Ovary (tissue), 9 donors: Measurements from ENCODE around the gene CLDN11. TPM values are rescaled to one million over a fixed set of nuclear protein-coding genes. Genes with fewer than 3 reads are reported as not detected.

Experiments used
- DNase-seq, 5 donors: peaks; one replicate each; pipeline ENCODE4 v3.0.0-alpha.2; 2019 to 2020
- H3K27ac ChIP-seq, 2 donors: fragments of 200-600 bp; one replicate each; pipeline versions ENCODE4 v1.5.1 to v1.8.0; 2019 to 2022
- H3K27me3 ChIP-seq: fragments of 200-600 bp; one replicate; pipeline ENCODE4 v1.8.0; 2022
- H3K36me3 ChIP-seq: fragments of 200-600 bp; sonication (generic); one replicate; pipeline ENCODE4 v1.5.1; 2019
- H3K4me1 ChIP-seq: one replicate; pipeline ENCODE4 v1.8.1; 2013; ENCODE audit warnings: mild to moderate bottlenecking, moderate library complexity; ENCODE audit not compliant: insufficient read depth
- H3K4me3 ChIP-seq: fragments of 200-600 bp; sonication (generic); one replicate; pipeline ENCODE4 v1.5.1; 2017
- H3K9me3 ChIP-seq, 2 donors: fragments of 200-600 bp in 1 of 2; sonication (generic) in 1 of 2; one replicate each; pipeline versions ENCODE4 v1.5.1 to v1.8.1; 2013 to 2019; ENCODE audit warnings: mild to moderate bottlenecking in 1 of 2, moderate library complexity in 1 of 2
- CTCF ChIP-seq, 3 donors: fragments of 450-650 bp in 2 of 3; fragments of 200-600 bp in 1 of 3; IDR thresholded peaks; one replicate each; pipeline versions ENCODE4 v1.5.1 to v1.8.0; 2016 to 2022; ENCODE audit warnings: antibody characterized with exemption in 3 of 3, mild to moderate bottlenecking in 1 of 3
- EP300 ChIP-seq: sonication (generic); formaldehyde crosslinking; IDR thresholded peaks from one replicate; pipeline ENCODE4 v1.6.1; 2017; ENCODE audit warnings: antibody characterized with exemption
- POLR2A ChIP-seq: fragments of 450-650 bp; IDR thresholded peaks from one replicate; pipeline ENCODE4 v1.6.1; 2017; ENCODE audit warnings: antibody characterized with exemption, mild to moderate bottlenecking, moderate library complexity
- WGBS, 3 donors: extraction: QIAGEN DNeasy Blood & Tissue Kit in 1 of 3; methylation state at CpG; one replicate each; pipeline versions ENCODE4 v1.1.5 to v1.1.7; 2013 to 2017; 5-methylcytosine and 5-hydroxymethylcytosine counted together
- intact Hi-C, 4 donors: fragments of 100-400 bp; cut with DNase I; formaldehyde crosslinking; loops; one replicate each; pipeline versions ENCODE4 v1.11.0 to v1.15.1; 2022 to 2023
- polyA plus RNA-seq, 2 donors: library from polyadenylated mRNA; stranded (reverse); fragments of 200-250 nt in 1 of 2; fragments of 350-450 nt in 1 of 2; fragmentation: Illumina TruSeq in 1 of 2; extraction: RNeasy Lipid Tissue Mini Kit (QIAGEN cat#74804) in 1 of 2; gene quantifications; one replicate each; pipeline ENCODE4 v1.2.3, GENCODE V29; 2013 to 2014
- total RNA-seq, 7 donors: library from RNA; depleted of rRNA in 2 of 7; stranded (reverse); fragments of >200 nt in 2 of 7; fragmentation: NEBNext Ultra II Directional in 3 of 7; extraction: Animal tissue kit (Norgen Biotek cat#: 25700) in 3 of 7; gene quantifications; one replicate each; pipeline versions ENCODE4 v1.1.0 to v1.2.4, GENCODE V29; 2016 to 2023
- donor health status: DM: no; HTN: no; CAD: no; lungs with moderate emphysema.
- donor health status: DM: no; HTN: no; CAD: no.
- donor health status: Bipolar disorder and iron deficiency.
- donor health status: DM: yes; HTN: yes; CAD: no.
- donor health status: DM: no; HTN: no; CAD: no.
- donor health status: DM: yes; HTN: yes; CAD: no.

Gene CLDN11
- total and polyA plus RNA-seq, 9 donors, result 75.1 to 254 (median 117) TPM

- no peak for DNase-seq
- Histone ChIP-seq H3K9me3 (no peaks in the 10 kb centered on the region), H3K27ac (no peak overlapping the region), H3K27me3 (no peaks in the 10 kb centered on the region), H3K4me1 (peaks cover 7% of the 10 kb centered on the region), H3K4me3 (no peak overlapping the region), H3K36me3 (no peaks in the 10 kb centered on the region)
- TF ChIP-seq POLR2A (no peak), CTCF (IDR thresholded peaks at IDR 0.05) (no peak), EP300 (no peak)
- 75 to 90% (median 86%) methylated on average over 1 of the region's 1 CpG for WGBS, 3 donors
- intact Hi-C loops, result loop anchor here (5.0 to 10.0 kb wide), 10 partner anchors 60 to 428 kb away; partner anchors contain the start of genes PHC3 (in 1 of the 4) and SKIL (in 1 of the 4)
Measured at GRCh38 chr3:170417090-170417489, 1.6 kb upstream of the CLDN11 start.

- 1 to 3% (median 1%) methylated on average over 15 to 58 of the region's 58 CpGs for WGBS, 3 donors
Measured at GRCh38 chr3:170419557-170420087, 954 bp downstream of the CLDN11 start.

GRCh38 chr3:170420307-170420821 lies 1.7 kb downstream of the CLDN11 start:
- Histone ChIP-seq H3K27me3 (no peaks in the 10 kb centered on the region), H3K9me3 (no peaks in the 10 kb centered on the region), H3K27ac (peak overlapping the region; percentile 77 to 91), H3K4me3 (peak overlapping the region; percentile 53), H3K4me1 (peaks cover 16% of the 10 kb centered on the region), H3K36me3 (no peaks in the 10 kb centered on the region)
- 5 to 11% (median 6%) methylated on average over 17 of the region's 17 CpGs for WGBS, 3 donors
- TF ChIP-seq EP300 (no peak), POLR2A (no peak), CTCF (IDR thresholded peaks at IDR 0.05) (no peak)
- DNase-seq, result peak; percentile 43 to 58 (median 50)
- intact Hi-C loops, result loop anchor here in 3 of 4 donors (5.0 to 10.0 kb wide), 3 partner anchors 54 to 77 kb away; no protein-coding TSS in a partner anchor

More at GRCh38 chr3:170419557-170420087, 954 bp downstream of the CLDN11 start:
- Histone ChIP-seq H3K9me3 (no peaks in the 10 kb centered on the region), H3K4me1 (peaks cover 15% of the 10 kb centered on the region), H3K27ac (peak overlapping the region; percentile 77 to 91), H3K4me3 (peak overlapping the region; percentile 53), H3K36me3 (no peaks in the 10 kb centered on the region), H3K27me3 (no peaks in the 10 kb centered on the region)
- intact Hi-C loops, result loop anchor here (2.0 to 10.0 kb wide), 13 partner anchors 55 to 425 kb away; partner anchors contain the start of genes PHC3 (in 1 of the 4) and SKIL (in 1 of the 4)
- peak; percentile 50 for TF ChIP-seq POLR2A
- TF ChIP-seq CTCF (IDR thresholded peaks at IDR 0.05), result no peak
- no peak for TF ChIP-seq EP300
- peak; percentile 65 to 78 (median 69) for DNase-seq

- DNase-seq, result peak; percentile 38 to 58 (median 56)
- Histone ChIP-seq H3K36me3 (no peaks in the 10 kb centered on the region), H3K9me3 (no peaks in the 10 kb centered on the region), H3K27me3 (no peaks in the 10 kb centered on the region), H3K4me3 (peak overlapping the region; percentile 53), H3K27ac (peak overlapping the region; percentile 7 to 91), H3K4me1 (peaks cover 21% of the 10 kb centered on the region)
- TF ChIP-seq EP300 (no peak), POLR2A (no peak), CTCF (IDR thresholded peaks at IDR 0.05) (no peak)
- 4 to 13% (median 10%) methylated on average over 12 of the region's 12 CpGs for WGBS, 3 donors
- intact Hi-C loops, result loop anchor here in 3 of 4 donors (5.0 to 10.0 kb wide), 3 partner anchors 54 to 76 kb away; no protein-coding TSS in a partner anchor
Measured at GRCh38 chr3:170421111-170421641, 2.5 kb downstream of the CLDN11 start.
